H7 (cell line): Measurements from ENCODE around the gene CIAO2B. TPM values are rescaled to one million over a fixed set of nuclear protein-coding genes. Genes with fewer than 3 reads are reported as not detected.
"Not testable (repeated sequence)": the region's sequence is repeated elsewhere in the genome, so short reads cannot be mapped to it uniquely, and the experiment has no call there.

ENCODE experiments used
- DNase-seq: peaks from one replicate; pipeline ENCODE4 v3.0.0; 2012
- H3K27me3 ChIP-seq: 2 replicates; pipeline ENCODE4 v1.6.0; 2011; ENCODE audit warnings: mild to moderate bottlenecking, low read length; ENCODE audit not compliant: control insufficient read depth, insufficient read depth
- H3K36me3 ChIP-seq: replicated peaks from 2 replicates; pipeline ENCODE4 v1.5.1; 2011; ENCODE audit warnings: low read length; ENCODE audit not compliant: control insufficient read depth, insufficient read depth
- H3K4me3 ChIP-seq: 2 replicates; pipeline ENCODE4 v1.5.1; 2011; ENCODE audit warnings: low read depth, mild to moderate bottlenecking, control low read depth, low read length, moderate library complexity; ENCODE audit not compliant: insufficient read depth
- total RNA-seq: library from RNA; depleted of rRNA; stranded (reverse); fragments of >200 nt; shearing (Covaris generic); gene quantifications from 2 replicates; pipeline ENCODE4 v1.2.3, GENCODE V29; 2014; rRNA removed

Gene CIAO2B
- total RNA-seq = 91.1 TPM in 2 replicates

- H3K36me3 ChIP-seq = peaks cover 1% of the 10 kb centered on the region
- peak; percentile 93 for DNase-seq
Measured at GRCh38 chr16:66934138-66934838, at the start of gene CIAO2B. Gene CIAO2B, minus strand, starts transcription at chr16:66934402. Its CDS starts 38 bp downstream, at chr16:66934364.

GRCh38 chr16:66983033-66983432 is 48.8 kb upstream of the CIAO2B start:
- no peak for DNase-seq
- no peaks in the 10 kb centered on the region for H3K36me3 ChIP-seq
- 0 out of 2 replicates have a peak, but pooled peaks cover 2% of the 10 kb centered on the region for H3K27me3 ChIP-seq
- no peak overlapping the region for H3K4me3 ChIP-seq

More at GRCh38 chr16:66934138-66934838, at the start of gene CIAO2B:
- Histone ChIP-seq H3K4me3 (peak within 1 kb of the TSS; percentile 94), H3K27me3 (peaks cover 8% of the 10 kb centered on the region)

GRCh38 chr16:66979011-66979717 is 45.0 kb upstream of the CIAO2B start:
- DNase-seq = no peak
- no peak overlapping the region for H3K4me3 ChIP-seq
- H3K27me3 ChIP-seq = 0 out of 2 replicates have a peak, but pooled peaks cover 2% of the 10 kb centered on the region
- H3K36me3 ChIP-seq = no peaks in the 10 kb centered on the region

- peak; percentile 96 for DNase-seq
- no peak overlapping the region for H3K4me3 ChIP-seq
- H3K27me3 ChIP-seq = 0 out of 2 replicates have a peak, but pooled peaks cover 2% of the 10 kb centered on the region
- H3K36me3 ChIP-seq = no peaks in the 10 kb centered on the region
Measured at GRCh38 chr16:66977341-66978113, 43.3 kb upstream of the CIAO2B start.

GRCh38 chr16:66976746-66977145 is 42.5 kb upstream of the CIAO2B start:
- H3K27me3 ChIP-seq = 0 out of 2 replicates have a peak, but pooled peaks cover 2% of the 10 kb centered on the region
- H3K36me3 ChIP-seq = no peaks in the 10 kb centered on the region
- DNase-seq = no peak
- H3K4me3 ChIP-seq = no peak overlapping the region

- Histone ChIP-seq H3K27me3 (0 out of 2 replicates have a peak, but pooled peaks cover 2% of the 10 kb centered on the region), H3K4me3 (no peak overlapping the region), H3K36me3 (no peaks in the 10 kb centered on the region)
- no peak for DNase-seq
Measured at GRCh38 chr16:66975302-66975893, 41.2 kb upstream of the CIAO2B start.

GRCh38 chr16:66974932-66975246 is 40.7 kb upstream of the CIAO2B start:
- DNase-seq, H3K27me3 ChIP-seq, H3K4me3 ChIP-seq, H3K36me3 ChIP-seq: not testable (repeated sequence)

- H3K27me3 ChIP-seq, H3K4me3 ChIP-seq, DNase-seq, H3K36me3 ChIP-seq: not testable (repeated sequence)
Measured at GRCh38 chr16:66974156-66974931, 40.1 kb upstream of the CIAO2B start.

GRCh38 chr16:66973716-66974115 is 39.5 kb upstream of the CIAO2B start:
- Histone ChIP-seq H3K4me3 (no peak overlapping the region), H3K27me3 (0 out of 2 replicates have a peak, but pooled peaks cover 2% of the 10 kb centered on the region), H3K36me3 (no peaks in the 10 kb centered on the region)
- no peak for DNase-seq

- Histone ChIP-seq H3K36me3 (no peaks in the 10 kb centered on the region), H3K4me3 (no peak overlapping the region), H3K27me3 (no peaks in the 10 kb centered on the region)
- peak; percentile 41 for DNase-seq
Measured at GRCh38 chr16:66972983-66973382, 38.8 kb upstream of the CIAO2B start.

- no peak for DNase-seq
- Histone ChIP-seq H3K27me3 (no peaks in the 10 kb centered on the region), H3K4me3 (no peak overlapping the region), H3K36me3 (no peaks in the 10 kb centered on the region)
Measured at GRCh38 chr16:66970775-66971720, 36.8 kb upstream of the CIAO2B start.

GRCh38 chr16:66968847-66969246 is 34.6 kb upstream of the CIAO2B start:
- H3K27me3 ChIP-seq = 0 out of 2 replicates have a peak, but pooled peaks cover 1% of the 10 kb centered on the region
- H3K36me3 ChIP-seq = no peaks in the 10 kb centered on the region
- no peak for DNase-seq
- H3K4me3 ChIP-seq = no peak overlapping the region

- H3K4me3 ChIP-seq = no peak overlapping the region
- no peak for DNase-seq
- 0 out of 2 replicates have a peak, but pooled peaks cover 1% of the 10 kb centered on the region for H3K27me3 ChIP-seq
- no peaks in the 10 kb centered on the region for H3K36me3 ChIP-seq
Measured at GRCh38 chr16:66964049-66964448, 29.8 kb upstream of the CIAO2B start.
